Endothelial cell of umbilical vein (primary cell): ENCODE data around the gene PARM1.

Source experiments
- EZH2 ChIP-seq: IDR thresholded peaks from 2 replicates; pipeline ENCODE4 v1.6.1; 2012; ENCODE audit warnings: borderline replicate concordance, low read depth, mild to moderate bottlenecking, moderate library complexity, low read length, inconsistent platforms; ENCODE audit not compliant: severe bottlenecking
- JUN ChIP-seq: IDR thresholded peaks from 2 replicates; pipeline ENCODE4 v1.6.1; 2011; ENCODE audit warnings: borderline replicate concordance, low read depth; ENCODE audit not compliant: insufficient read length, insufficient read depth
- MYC ChIP-seq: IDR thresholded peaks from one replicate; pipeline ENCODE4 v1.6.1; 2011; ENCODE audit warnings: mild to moderate bottlenecking, low read depth, low read length
- POLR2A ChIP-seq: IDR thresholded peaks from 2 replicates; pipeline ENCODE4 v1.6.1; 2012; ENCODE audit warnings: low read depth, mild to moderate bottlenecking, control low read depth, low read length
- TF ChIP-seq, protein P1 (sequence below), 2 donors: IDR thresholded peaks; 1 replicate in 1 of 2; 2 replicates in 1 of 2; pipeline ENCODE4 v1.5.1; 2011; ENCODE audit warnings: low read length in 2 of 2, mild to moderate bottlenecking in 2 of 2, moderate library complexity in 2 of 2, control low read depth in 1 of 2, inconsistent platforms in 1 of 2, low read depth in 1 of 2; ENCODE audit not compliant: insufficient read depth in 1 of 2; ENCODE audit errors: extremely low read depth in 1 of 2

DNA sequence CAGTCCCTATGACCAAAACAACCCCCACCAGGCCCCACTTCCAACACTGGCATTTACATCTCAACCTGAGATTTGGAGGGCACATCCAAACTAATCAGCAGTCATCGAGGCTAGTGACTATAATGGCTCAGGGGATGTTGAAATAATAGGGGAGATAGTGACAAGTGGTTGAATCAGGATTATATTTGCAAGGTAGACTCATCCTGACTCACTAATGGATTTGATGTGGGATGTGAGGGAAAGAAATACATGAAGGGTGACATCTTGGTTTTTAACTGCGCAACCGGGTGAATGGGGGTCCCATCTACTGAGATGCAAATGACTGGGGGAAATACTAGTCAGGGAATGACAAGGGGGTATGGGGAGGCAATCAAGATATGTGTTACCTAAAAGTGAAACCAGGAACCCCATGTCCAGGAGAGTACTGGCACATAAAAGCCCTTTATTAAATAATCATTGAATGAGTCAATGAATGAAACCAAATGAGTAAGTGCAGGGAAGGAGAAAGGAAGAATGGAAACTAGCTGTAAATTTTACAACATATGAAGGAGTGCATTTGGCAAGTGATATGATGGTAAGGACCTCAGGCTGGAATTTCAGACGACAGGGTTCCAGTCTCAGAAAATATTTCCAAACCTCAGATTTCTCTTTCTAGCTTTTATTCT is 78.3 kb downstream of the PARM1 start:
- TF ChIP-seq, protein P1, sequence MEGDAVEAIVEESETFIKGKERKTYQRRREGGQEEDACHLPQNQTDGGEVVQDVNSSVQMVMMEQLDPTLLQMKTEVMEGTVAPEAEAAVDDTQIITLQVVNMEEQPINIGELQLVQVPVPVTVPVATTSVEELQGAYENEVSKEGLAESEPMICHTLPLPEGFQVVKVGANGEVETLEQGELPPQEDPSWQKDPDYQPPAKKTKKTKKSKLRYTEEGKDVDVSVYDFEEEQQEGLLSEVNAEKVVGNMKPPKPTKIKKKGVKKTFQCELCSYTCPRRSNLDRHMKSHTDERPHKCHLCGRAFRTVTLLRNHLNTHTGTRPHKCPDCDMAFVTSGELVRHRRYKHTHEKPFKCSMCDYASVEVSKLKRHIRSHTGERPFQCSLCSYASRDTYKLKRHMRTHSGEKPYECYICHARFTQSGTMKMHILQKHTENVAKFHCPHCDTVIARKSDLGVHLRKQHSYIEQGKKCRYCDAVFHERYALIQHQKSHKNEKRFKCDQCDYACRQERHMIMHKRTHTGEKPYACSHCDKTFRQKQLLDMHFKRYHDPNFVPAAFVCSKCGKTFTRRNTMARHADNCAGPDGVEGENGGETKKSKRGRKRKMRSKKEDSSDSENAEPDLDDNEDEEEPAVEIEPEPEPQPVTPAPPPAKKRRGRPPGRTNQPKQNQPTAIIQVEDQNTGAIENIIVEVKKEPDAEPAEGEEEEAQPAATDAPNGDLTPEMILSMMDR (IDR thresholded peaks at IDR 0.05; ENCODE audit: extremely low read depth in 1 of 2, insufficient read depth in 1 of 2, low read depth in 1 of 2, low read length in 2 of 2), result no peak
- no peak for TF ChIP-seq JUN
- TF ChIP-seq EZH2, result no peak
- TF ChIP-seq POLR2A, result no peak
- TF ChIP-seq MYC, result no peak
